LNCaP clone FGC (cell line): ENCODE measurements around the gene SDR42E1.

Experiments used
- DNase-seq: peaks from one replicate; pipeline ENCODE4 v3.0.0-alpha.2; 2011; ENCODE audit warnings: low read depth
- H3K4me3 ChIP-seq: 2 replicates; pipeline ENCODE4 v1.5.1; 2011; ENCODE audit warnings: mild to moderate bottlenecking, low read depth, low read length, control low read depth
- TF ChIP-seq, protein P1 (sequence below): IDR thresholded peaks from 2 replicates; pipeline ENCODE4 v1.5.1; 2012; ENCODE audit warnings: mild to moderate bottlenecking; ENCODE audit not compliant: control insufficient read depth, insufficient read depth; ENCODE audit errors: extremely low read depth

The SDR42E1 gene

DNA sequence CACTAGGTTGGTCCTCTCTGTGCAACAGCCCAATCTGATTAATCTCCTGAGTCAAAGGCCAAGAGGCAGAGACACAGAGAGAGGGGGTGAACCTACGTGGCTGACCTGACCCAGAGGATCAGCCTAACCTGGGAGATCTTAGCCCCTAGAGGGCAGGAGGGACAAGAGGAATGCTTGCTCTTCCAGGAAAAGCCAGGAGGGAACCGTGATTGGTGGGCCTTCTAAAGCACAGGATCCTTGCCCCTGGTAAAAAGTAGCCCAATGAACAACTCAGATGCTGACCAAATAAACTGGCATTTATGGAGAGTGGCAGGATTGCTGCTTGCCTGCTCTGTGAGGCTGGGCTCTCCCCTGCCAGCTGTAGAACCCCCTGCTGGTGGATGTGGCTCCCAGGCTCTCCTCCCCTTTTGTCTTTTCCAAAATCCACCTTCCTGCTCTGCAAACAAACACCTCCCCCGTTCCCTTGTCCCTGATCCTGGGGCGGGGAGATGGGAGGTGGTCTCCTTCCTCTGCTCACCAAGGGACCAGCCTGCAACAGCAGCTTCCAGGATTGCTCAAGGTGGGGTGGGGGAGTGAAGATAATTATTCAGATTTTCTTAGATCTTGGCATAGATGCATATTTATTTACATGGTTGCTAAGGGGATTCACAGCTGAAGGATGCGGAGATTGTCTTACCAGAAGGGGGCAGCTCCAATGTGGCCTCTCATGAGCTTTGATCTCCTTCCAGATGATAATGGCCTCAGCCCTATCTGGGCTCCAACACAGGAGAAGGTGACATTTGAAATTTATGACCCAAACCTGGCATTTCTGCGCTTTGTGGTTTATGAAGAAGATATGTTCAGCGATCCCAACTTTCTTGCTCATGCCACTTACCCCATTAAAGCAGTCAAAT lies 71.9 kb downstream of the SDR42E1 start:
- H3K4me3 ChIP-seq: no peak overlapping the region
- TF ChIP-seq, protein P1, sequence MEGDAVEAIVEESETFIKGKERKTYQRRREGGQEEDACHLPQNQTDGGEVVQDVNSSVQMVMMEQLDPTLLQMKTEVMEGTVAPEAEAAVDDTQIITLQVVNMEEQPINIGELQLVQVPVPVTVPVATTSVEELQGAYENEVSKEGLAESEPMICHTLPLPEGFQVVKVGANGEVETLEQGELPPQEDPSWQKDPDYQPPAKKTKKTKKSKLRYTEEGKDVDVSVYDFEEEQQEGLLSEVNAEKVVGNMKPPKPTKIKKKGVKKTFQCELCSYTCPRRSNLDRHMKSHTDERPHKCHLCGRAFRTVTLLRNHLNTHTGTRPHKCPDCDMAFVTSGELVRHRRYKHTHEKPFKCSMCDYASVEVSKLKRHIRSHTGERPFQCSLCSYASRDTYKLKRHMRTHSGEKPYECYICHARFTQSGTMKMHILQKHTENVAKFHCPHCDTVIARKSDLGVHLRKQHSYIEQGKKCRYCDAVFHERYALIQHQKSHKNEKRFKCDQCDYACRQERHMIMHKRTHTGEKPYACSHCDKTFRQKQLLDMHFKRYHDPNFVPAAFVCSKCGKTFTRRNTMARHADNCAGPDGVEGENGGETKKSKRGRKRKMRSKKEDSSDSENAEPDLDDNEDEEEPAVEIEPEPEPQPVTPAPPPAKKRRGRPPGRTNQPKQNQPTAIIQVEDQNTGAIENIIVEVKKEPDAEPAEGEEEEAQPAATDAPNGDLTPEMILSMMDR: no peak
- no peak for DNase-seq
